GM18507 (cell line): ENCODE data around the gene CNTD1.
"Not testable (repeated sequence)": the region's sequence is repeated elsewhere in the genome, so short reads cannot be mapped to it uniquely, and the experiment has no call there.

Experiments
- DNase-seq: peaks from one replicate; pipeline ENCODE4 v3.0.0; 2011; ENCODE audit warnings: low read depth; ENCODE audit not compliant: insufficient read length; ENCODE audit errors: extremely low spot score
- FAIRE-seq: peaks from 2 replicates; lab custom pipeline; 2011; peaks lifted over from hg19 to GRCh38; lab: Jason Lieb, UNC

The CNTD1 gene

GRCh38 chr17:42856093-42856492 is 57.4 kb downstream of the CNTD1 start:
- not testable (repeated sequence) for DNase-seq, FAIRE-seq

- not testable (repeated sequence) for DNase-seq, FAIRE-seq
These were observed 57.9 kb downstream of the CNTD1 start for GRCh38 chr17:42856516-42856915.

GRCh38 chr17:42857389-42857788 is 58.7 kb downstream of the CNTD1 start:
- FAIRE-seq (no peak), DNase-seq (no peak)
